SW 1271 (cell line): ENCODE data around the gene UTS2.

Source experiments
- DNase-seq, 2 experiments: peaks; one replicate each; lab custom pipeline; 2025; lab: John Stamatoyannopoulos, UW

Gene UTS2

GRCh38 chr1:7810395-7810794 lies 42.5 kb downstream of the UTS2 start:
- DNase-seq = no peak

- DNase-seq = no peak
These were observed 43.1 kb downstream of the UTS2 start for GRCh38 chr1:7809742-7810141.

DNA sequence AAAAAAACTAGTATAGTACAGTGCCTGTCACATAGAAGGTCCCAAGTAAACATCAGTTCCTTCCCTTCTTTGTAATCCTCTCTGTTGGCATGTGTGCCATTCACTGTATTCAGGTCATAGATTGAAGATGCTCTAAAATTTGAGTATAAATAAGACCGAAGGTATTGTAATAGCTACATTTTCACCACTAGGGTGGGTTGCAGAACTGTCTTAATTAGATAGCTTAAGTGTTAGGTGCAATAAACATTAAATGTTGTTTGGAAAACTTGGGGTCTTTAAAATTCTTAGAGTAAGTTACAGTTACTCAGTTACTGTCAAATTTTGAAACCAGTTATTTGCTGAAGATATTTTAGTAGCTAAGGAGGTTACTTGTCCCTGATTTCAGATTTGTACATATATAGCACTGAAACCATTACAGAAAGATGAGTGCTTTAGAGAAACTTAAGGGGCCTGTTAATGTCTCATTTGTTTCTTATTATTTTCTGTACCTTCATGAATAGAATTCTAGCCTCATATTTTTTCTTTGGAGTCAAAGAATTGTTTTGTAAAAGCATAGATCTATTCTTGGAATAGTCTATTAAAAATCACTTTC lies 44.5 kb downstream of the UTS2 start:
- peak in 1 of 2 experiments; percentile 43 for DNase-seq

DNA sequence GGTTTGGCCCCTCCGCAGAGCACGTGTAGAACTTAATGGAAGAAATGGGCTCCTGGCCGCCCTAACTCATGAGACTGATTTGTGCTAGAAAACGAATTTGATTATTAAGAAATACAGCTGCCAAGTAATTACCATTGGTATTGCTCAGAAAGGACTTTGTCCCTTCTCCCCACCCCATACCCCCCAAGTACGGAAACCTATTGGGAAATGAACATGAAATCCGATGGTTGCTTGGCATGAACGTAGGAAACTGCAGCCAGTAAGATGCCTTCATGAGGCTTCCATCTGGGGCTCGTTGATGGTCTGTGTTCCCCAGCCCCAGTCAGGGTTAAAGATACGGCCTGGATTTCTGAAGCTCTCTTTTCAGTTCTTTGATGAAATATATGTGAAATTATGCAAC lies 47.4 kb downstream of the UTS2 start:
- no peak for DNase-seq
